Subcutaneous abdominal adipose tissue (tissue), 5 donors: ENCODE measurements around the gene NTM.

Source experiments
- H3K27ac ChIP-seq: one replicate; pipeline ENCODE4 v1.7.0; 2013; ENCODE audit warnings: low read depth, mild to moderate bottlenecking, inconsistent platforms, low read length, moderate library complexity
- H3K27me3 ChIP-seq, 5 donors: one replicate each; pipeline ENCODE4 v1.7.0; 2013; ENCODE audit warnings: low read length in 5 of 5, inconsistent platforms in 1 of 5; ENCODE audit not compliant: control insufficient read depth in 5 of 5, insufficient read depth in 4 of 5
- H3K36me3 ChIP-seq, 5 donors: one replicate each; pipeline ENCODE4 v1.7.0; 2013; ENCODE audit warnings: low read length in 5 of 5; ENCODE audit not compliant: control insufficient read depth in 5 of 5, insufficient read depth in 5 of 5
- H3K4me1 ChIP-seq, 5 donors: one replicate each; pipeline ENCODE4 v1.7.0; 2013; ENCODE audit warnings: low read length in 5 of 5, mild to moderate bottlenecking in 3 of 5, moderate library complexity in 1 of 5; ENCODE audit not compliant: control insufficient read depth in 5 of 5, insufficient read depth in 5 of 5
- H3K4me3 ChIP-seq, 5 donors: one replicate each; pipeline ENCODE4 v1.7.0; 2013; ENCODE audit warnings: low read length in 5 of 5, low read depth in 1 of 5
- H3K9ac ChIP-seq, 5 donors: one replicate each; pipeline ENCODE4 v1.7.0; 2013; ENCODE audit warnings: low read length in 5 of 5, mild to moderate bottlenecking in 4 of 5, moderate library complexity in 3 of 5
- H3K9me3 ChIP-seq, 5 donors: one replicate each; pipeline ENCODE4 v1.7.0; 2013; ENCODE audit warnings: low read length in 5 of 5; ENCODE audit not compliant: control insufficient read depth in 5 of 5
- donor health status: healthy.
- donor health status: healthy.
- donor health status: healthy.
- donor health status: healthy.
- donor health status: healthy.

Gene NTM

DNA sequence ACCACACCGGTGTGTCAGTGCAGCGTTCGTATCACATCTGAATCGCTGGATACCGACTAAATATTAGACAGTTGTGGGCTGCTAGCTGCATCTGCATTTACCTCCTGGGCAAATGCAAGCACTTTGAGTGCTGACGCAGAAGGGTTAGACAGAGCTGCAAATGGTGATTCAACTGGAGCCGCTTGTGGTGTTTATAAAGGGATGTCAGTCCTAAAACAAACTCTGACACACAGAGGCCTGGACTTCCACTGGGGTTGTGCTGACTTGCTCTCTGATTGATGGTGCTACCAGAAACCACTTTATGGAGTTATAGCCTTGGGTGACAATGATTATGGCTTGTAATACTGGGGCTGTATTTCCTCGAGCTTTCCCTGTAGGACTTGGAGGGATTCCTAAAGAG is 374.4 kb downstream of the NTM start:
- Histone ChIP-seq H3K9me3 (no peaks in the 10 kb centered on the region), H3K27me3 (no peaks in the 10 kb centered on the region), H3K27ac (no peak overlapping the region)

DNA sequence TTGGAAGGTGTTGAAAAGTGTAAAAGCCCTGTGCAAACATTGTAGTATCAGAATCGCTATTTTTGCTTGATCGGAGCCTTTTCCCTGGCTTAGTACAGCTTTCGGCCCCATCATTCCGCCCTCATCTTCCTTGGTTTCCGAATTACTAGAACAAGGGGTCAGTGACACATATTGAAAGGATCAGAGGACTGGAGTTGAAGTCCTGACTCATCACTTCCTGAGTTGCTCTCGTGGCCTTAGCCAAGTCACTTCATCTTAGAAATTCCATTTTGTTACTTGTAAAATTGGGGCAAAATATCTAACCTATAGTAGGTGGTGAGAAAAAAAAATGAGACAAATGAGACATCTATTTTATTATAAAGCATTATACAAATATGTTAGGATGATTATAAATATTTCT is 375.0 kb downstream of the NTM start:
- Histone ChIP-seq H3K9me3 (no peaks in the 10 kb centered on the region), H3K36me3 (no peaks in the 10 kb centered on the region), H3K27me3 (no peaks in the 10 kb centered on the region), H3K4me3 (no peak overlapping the region), H3K4me1 (no peaks in the 10 kb centered on the region), H3K27ac (no peak overlapping the region), H3K9ac (no peak overlapping the region)

More for the DNA sequence above, 374.4 kb downstream of the NTM start:
- no peak overlapping the region for H3K4me3 ChIP-seq
- no peaks in the 10 kb centered on the region for H3K36me3 ChIP-seq
- H3K4me1 ChIP-seq = no peaks in the 10 kb centered on the region
- H3K9ac ChIP-seq = no peak overlapping the region

DNA sequence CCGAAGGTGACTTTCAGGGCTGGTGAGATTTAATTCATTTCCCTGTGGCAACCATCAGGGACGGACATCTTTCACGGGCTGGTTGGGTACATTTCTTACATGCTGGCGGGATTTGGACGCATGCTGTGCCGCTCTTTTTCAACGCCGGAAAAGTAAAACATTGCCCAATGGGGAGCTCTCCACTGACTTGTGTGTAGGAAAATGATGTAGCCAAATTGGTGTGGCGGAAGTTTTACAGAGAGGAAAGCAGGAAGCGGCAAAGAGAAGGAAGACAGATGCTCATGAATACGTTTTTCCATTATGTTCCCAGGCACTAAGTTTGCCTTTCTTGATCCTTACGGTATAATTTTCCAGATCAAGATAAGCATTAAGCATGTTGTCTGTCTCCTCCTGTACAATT is 375.8 kb downstream of the NTM start:
- Histone ChIP-seq H3K9me3 (no peaks in the 10 kb centered on the region), H3K27ac (no peak overlapping the region), H3K9ac (no peak overlapping the region), H3K27me3 (no peaks in the 10 kb centered on the region), H3K36me3 (no peaks in the 10 kb centered on the region), H3K4me3 (no peak overlapping the region), H3K4me1 (no peaks in the 10 kb centered on the region)

DNA sequence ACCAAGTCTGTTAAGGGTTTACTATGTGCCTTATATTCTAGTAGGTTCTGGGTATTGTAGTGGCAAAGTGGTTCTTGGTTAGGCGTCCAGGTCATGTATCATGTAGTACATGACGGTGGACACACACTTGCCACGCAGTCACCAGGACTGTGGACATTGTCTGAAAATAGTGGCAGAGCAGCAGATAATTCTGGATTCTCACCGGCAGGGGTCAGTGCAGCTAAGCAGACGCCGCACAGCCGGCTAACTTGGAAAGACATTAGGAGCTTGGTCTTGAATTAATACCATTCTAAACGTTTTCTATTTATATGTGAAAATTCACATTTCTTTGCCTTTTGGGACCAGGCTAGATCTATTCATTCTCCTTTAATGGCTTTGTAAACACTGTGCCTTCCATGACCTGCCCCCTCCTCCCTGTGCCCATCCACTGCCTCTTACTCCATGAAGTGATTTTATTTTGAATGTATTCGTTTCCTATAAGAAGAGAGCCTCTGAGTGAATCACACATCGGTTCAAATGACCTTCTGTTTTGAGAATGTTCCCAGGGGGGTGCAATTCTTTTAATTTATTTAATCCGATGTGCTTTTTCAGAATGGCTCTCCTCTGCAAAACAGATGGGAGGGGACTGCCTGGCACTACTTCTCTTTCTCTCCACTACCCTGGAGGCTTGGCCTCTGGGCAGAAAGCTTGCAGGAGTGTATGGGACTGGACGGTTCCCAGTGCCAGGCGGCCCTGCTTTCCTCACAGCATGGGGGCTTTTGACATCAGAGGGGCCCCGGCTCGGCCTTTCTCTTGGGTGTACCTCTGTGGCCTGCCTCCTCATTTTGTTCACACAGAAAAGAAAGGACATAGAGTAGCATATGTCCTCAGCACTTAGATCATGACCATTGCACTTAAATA is 378.0 kb downstream of the NTM start:
- Histone ChIP-seq H3K27ac (no peak overlapping the region), H3K4me3 (no peak overlapping the region), H3K36me3 (no peaks in the 10 kb centered on the region), H3K9ac (no peak overlapping the region), H3K9me3 (no peaks in the 10 kb centered on the region), H3K27me3 (no peaks in the 10 kb centered on the region), H3K4me1 (no peaks in the 10 kb centered on the region)

DNA sequence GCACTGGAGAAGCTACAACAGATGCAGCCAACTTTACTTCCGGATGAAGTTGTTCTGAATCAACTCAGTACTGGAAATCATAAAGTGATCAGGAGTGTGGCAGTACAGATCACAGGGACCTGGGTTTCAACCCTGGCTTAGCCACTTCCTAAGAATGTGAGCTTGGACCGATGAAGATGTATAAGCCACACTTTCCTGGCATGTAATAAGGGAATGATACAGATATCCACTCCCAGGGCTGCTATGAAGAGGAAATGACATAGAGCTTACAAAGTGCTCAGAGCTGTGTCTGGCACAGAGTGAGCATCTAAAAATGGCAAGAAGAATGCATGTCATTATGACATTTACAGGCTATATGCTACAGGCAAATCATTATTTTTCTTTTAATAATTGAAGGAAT is 378.7 kb downstream of the NTM start:
- no peaks in the 10 kb centered on the region for H3K9me3 ChIP-seq
- H3K4me1 ChIP-seq = no peaks in the 10 kb centered on the region
- H3K27ac ChIP-seq = no peak overlapping the region
- H3K27me3 ChIP-seq = no peaks in the 10 kb centered on the region
- H3K9ac ChIP-seq = no peak overlapping the region
- no peak overlapping the region for H3K4me3 ChIP-seq
- H3K36me3 ChIP-seq = no peaks in the 10 kb centered on the region

DNA sequence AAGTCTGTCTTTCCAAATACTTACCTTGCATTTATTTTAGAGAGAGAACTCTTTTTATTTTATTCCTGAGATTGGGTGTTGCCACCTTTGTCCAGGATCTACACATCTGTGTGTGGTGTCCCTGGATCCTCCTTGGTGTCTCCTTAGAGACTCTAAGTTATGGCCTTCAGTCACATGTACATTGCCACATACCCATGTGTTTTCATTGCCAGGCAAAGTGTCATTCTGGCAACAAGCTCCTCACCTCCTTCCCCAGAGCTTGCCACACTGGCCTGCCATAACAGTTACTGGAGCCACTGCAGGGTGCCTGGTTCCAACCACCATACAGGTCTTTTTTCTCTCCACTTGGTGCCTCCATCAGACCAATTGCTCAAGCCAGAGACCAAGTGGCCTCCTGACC is 379.7 kb downstream of the NTM start:
- no peak overlapping the region for H3K4me3 ChIP-seq
- H3K9me3 ChIP-seq = no peaks in the 10 kb centered on the region
- no peak overlapping the region for H3K27ac ChIP-seq
- H3K9ac ChIP-seq = no peak overlapping the region
- H3K27me3 ChIP-seq = no peaks in the 10 kb centered on the region
- no peaks in the 10 kb centered on the region for H3K4me1 ChIP-seq
- no peaks in the 10 kb centered on the region for H3K36me3 ChIP-seq

DNA sequence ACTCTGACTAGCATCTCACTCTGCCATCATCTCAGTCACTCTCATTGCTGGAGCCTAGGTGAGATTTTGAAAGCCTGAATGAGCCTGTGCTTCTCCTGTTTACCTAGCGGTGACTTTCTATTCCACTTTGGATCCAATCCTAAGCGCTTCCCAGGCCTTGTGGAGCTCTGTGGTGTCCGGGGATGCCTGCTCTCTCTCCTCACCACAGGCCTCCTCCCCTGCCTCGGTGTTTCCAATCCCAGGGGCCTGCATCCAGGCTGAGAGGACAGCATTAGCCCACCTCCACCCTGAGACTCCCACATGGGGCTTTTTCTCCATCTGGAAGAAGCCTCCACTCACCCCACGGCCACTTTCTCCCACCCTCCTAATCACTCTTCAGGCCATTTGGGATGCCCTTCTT is 380.3 kb downstream of the NTM start:
- Histone ChIP-seq H3K9me3 (no peaks in the 10 kb centered on the region), H3K4me1 (no peaks in the 10 kb centered on the region), H3K4me3 (no peak overlapping the region), H3K27ac (no peak overlapping the region), H3K36me3 (no peaks in the 10 kb centered on the region), H3K27me3 (no peaks in the 10 kb centered on the region), H3K9ac (no peak overlapping the region)

DNA sequence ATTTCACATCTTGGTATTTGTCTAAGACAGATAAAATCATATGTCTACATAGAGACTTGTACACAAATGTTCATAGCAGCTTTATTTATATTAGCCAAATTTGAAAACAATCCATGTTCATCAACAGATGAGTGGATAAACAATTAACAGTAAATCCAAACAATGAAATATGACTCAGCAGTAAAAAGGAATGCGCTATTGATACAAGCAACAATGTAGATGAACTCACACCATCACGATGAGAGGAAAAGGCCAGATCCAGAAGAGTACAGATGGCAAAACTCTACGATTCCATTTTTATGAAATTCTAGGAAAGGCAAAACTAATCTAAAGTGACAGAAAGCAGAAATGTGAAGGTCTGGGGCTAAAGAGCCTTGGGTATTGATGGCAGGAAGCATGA is 384.3 kb downstream of the NTM start:
- H3K27me3 ChIP-seq = no peaks in the 10 kb centered on the region
- H3K36me3 ChIP-seq = no peaks in the 10 kb centered on the region
- H3K9me3 ChIP-seq = no peaks in the 10 kb centered on the region
- H3K4me3 ChIP-seq = no peak overlapping the region
- H3K4me1 ChIP-seq = no peaks in the 10 kb centered on the region
- H3K27ac ChIP-seq = no peak overlapping the region
- no peak overlapping the region for H3K9ac ChIP-seq

DNA sequence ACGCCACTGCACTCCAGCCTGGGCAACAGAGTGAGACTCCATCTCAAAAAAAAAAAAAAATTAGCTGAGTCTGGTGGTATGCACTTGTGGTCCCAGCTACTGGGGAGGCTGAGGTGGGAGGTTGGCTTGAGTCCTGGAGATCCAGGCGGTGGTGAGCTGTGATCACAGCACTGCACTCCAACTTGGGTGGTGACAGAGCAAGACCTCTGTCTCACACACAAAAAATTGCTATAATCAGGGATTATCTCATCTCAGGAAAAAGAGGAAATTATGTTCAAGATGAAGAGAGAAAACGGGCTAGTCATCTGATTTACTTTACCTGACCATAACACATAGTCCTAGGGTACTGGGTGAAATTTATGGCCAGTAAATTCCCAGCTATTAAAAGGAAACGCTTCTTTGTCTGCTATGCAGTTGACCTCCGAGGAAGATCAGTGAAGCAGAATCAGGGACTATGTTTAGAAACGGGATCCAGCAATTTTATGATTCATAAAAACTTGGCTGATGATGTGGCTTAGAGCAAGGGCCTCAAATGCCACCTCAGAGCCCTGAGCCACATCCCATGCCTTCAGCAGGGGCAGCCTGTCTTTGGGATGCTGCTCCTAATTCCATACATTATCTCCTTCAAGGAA is 386.2 kb downstream of the NTM start:
- H3K27ac ChIP-seq = no peak overlapping the region
- H3K9ac ChIP-seq = no peak overlapping the region
- no peaks in the 10 kb centered on the region for H3K9me3 ChIP-seq
- no peaks in the 10 kb centered on the region for H3K36me3 ChIP-seq
- H3K27me3 ChIP-seq = no peaks in the 10 kb centered on the region
- H3K4me1 ChIP-seq = peaks cover 0 to 7% (median 3%) of the 10 kb centered on the region in 5 donors
- H3K4me3 ChIP-seq = no peak overlapping the region

DNA sequence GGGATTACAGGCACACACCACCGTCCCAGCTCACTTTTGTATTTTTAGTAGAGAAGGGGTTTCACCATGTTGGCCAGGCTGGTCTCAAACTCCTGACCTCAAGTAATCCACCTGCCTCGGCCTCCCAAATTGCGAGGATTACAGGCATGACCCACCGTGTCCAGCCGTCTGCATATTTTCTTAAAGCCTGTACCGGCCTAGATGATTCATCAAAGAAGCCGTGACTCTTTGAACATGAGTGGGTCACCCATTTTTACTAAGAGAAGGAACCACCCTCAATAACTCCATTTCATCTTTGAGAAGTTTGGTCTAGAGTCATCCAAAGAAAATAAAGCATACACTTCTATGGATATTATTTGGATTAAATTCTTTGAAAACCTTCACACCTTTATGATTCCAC is 388.3 kb downstream of the NTM start:
- H3K4me1 ChIP-seq = peaks cover 0 to 16% (median 10%) of the 10 kb centered on the region in 5 donors
- no peak overlapping the region for H3K27ac ChIP-seq
- no peaks in the 10 kb centered on the region for H3K9me3 ChIP-seq

More for the DNA sequence above, 388.3 kb downstream of the NTM start:
- no peak overlapping the region for H3K9ac ChIP-seq
- no peaks in the 10 kb centered on the region for H3K27me3 ChIP-seq
- H3K4me3 ChIP-seq = no peak overlapping the region
- H3K36me3 ChIP-seq = no peaks in the 10 kb centered on the region
